Muscle of back (tissue), 11 donors: Measurements from ENCODE around the gene ADSS2. TPM values are rescaled to one million over a fixed set of nuclear protein-coding genes. Genes with fewer than 3 reads are reported as not detected.

Experiments used
- DNase-seq, 3 donors: peaks; one replicate each; pipeline versions ENCODE4 v3.0.0 to v3.0.0-alpha.2; 2013
- polyA plus RNA-seq, 10 donors: library from polyadenylated mRNA; unstranded; fragments of 120-200 nt; gene quantifications; one replicate each; pipeline ENCODE4 v1.2.1, GENCODE V29; 2013; ENCODE audit not compliant: insufficient read length in 10 of 10

The ADSS2 gene
- polyA plus RNA-seq, 10 donors, result 17.6 to 31.0 (median 23.1) TPM

DNA sequence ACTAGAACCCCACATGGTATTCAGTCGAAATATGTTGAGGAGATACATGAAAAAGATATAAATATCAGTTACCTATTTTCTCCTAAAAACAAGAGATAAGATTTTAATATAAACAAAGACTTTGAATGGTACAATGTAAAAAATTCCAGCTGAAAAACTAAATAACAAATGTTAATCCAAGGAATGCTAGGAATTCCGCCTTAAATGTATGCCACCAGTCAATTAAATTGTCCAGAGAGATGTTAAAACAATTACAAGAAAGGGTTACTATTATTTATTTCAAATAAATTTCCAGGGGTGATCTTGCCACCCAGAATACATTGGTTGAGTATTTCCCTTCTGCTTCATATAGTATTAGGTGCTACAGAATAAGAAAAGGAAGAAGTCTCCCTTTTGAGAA lies 4.2 kb downstream of the ADSS2 start:
- no peak for DNase-seq

DNA sequence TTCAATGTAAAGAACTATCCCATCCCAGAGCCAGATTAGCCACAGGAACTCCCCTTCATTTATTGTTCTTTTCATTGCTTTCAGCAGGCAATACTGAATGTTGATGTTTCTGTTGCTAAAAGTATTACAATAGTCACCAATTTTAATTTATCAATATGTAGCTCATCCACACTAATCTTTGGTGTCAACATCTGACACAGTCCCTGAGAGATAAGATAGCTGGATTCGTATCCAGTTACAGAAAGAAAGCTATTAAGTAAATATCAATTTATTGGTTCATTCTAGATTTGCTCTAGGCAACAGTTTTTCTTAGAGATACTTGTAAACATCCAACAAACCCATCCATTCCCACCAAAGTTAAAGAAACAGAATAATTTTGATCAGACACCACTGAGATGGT lies 4.7 kb downstream of the ADSS2 start:
- no peak for DNase-seq

DNA sequence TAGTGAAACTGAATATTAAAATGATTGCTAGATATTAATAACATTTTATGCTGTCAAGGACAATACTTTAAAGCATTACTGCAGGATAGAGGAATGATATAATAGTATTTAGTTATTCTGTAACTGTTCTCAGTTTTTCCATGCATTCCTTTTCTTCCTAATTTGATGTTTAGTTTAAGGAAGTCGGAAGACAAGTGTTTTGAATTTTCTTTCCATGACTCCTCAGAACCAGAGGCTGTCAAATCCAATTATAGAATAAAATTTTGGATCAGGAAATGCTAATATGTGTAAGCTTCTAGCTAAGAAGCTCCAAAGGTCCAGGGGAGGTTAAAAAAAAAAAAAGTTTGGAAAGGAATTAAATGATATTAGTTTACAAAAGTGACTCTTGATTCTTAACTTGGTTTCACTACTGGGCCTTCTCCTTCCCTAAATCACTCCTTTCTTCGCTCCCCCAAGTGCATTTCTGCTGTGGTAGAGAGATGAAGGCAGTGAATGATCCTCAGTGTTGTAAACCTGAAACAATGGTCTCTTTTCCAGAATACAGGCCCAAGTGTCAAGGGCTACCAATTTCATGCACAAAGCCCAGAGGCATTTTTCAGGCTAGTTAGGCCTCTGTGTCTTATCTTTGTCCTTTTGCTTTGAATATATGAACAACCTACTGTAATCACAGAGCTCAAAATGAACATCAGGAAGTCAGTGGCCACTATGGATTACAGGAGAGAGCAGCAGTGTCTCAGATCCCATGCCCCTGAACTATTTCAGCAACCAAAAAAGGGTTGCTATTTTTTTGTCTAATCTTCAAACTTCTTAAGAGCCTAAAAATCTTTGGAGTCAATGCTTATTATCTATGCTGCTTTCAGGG lies 6.2 kb downstream of the ADSS2 start:
- no peak for DNase-seq

DNA sequence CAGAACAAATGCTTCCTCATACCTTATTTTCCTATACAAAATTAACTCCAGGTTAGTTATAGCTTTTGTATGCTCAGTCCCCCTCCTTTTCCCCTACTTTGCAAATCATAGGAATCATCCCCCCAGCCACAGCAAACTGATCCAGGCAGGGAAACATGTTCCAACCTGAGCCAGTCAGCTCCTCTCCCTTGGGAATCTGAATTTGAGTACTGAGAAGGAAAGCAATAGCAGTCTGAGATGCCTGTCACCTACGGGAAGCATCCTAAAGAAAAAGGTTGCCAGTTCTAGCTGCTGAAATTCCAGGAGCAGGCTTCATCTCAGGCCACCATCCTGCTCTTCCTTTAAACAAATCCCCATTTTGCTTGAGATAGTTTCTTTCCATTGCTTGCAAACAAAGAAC lies 6.9 kb downstream of the ADSS2 start:
- no peak for DNase-seq

DNA sequence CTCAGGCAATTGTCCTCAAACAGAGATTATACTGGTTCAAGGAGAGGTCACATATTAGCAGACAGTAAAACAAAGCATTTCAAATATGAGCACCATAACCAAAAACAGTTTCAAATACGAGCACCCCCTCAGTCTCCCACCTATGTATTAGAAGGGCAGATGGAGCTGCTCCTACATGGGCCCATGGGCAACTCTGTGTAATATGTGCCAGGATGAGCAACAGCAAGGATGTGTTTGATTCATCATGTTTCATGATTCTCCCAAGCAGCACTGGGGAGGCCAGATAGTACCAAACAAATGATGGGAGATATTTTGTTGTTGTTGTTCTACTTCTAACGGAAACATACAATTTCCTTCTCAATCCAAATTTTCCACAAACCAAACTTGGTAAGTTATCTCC lies 8.9 kb downstream of the ADSS2 start:
- no peak for DNase-seq

DNA sequence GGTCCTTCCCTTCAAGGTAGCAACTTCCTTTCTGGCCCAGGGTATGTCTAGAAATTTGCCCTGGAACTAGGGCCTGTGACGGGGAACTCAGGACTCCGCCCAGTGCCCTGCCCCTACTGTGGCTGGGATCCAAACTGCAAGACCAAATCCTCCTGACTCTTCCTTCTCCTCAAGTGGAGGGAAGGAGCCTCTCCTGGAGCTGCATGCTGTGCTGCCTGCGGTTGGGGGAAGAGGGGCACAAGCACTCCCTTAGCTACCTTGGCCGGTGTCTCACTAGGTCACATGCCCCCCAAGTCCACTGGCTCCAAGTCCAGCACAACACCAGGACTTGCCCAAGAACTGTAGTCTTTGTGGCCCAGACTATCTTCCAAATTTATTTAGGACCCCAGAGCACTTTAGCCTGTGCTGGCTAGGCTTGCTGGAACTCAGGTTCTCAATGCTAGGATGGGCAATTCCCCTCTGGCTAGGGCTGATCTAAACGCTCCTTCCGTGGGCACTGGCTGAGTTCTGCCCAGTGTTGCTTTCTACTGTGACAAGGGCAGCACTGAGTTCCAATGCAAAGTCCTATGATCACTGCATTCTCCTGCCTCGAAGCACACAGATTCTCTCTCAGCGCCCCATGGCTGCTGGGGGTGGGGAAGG lies 12.2 kb downstream of the ADSS2 start:
- DNase-seq, result no peak

DNA sequence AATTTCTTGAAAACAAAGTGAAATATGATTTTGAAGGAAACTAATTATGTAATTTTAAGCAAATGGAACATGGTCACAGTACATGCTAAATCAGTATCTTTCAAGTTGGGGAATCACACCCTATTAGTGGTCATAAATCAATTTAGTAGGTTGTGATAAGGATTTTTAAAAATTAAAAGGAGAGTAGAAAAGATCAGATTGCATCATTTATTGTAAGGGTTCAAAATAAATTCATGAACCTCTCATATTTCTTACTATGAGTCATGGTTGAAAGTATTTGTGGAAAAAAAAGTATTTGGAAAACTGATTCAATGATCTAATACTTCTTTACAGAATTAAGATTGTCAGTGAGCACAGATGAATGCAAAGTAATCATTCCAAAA lies 14.6 kb downstream of the ADSS2 start:
- no peak for DNase-seq

DNA sequence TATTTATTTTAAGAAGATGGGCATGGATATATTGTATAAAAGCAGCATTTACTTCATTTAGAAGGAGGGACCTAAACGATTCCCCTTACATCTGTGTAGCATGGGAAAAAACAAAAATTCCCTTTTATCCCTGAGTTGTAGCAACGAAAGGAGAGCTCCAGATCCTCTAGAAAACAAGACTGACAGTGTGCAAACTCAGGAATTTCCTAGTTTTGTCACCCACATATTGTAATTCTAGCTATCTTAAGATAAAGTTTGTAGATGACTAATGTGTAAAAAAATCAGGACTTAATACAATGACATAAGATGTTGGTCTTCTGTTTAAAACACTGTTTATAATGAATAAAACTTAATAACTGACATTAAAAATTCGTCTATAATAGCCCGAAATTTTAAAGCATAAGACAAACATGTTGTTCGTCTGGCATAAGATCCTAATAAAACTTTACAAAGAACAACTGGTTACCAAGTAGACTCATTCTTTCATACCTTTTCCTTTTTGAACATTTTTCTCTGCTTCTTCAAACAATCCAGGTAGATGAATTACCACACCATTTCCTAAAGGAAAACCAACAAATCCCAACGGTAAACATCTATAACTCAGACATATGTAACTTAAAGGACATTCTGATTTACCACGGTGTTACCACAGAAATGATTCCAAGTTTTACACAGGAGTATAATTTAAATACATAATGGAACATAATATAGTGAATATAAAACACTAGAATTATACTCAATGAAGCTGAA lies 15.2 kb downstream of the ADSS2 start:
- no peak for DNase-seq

DNA sequence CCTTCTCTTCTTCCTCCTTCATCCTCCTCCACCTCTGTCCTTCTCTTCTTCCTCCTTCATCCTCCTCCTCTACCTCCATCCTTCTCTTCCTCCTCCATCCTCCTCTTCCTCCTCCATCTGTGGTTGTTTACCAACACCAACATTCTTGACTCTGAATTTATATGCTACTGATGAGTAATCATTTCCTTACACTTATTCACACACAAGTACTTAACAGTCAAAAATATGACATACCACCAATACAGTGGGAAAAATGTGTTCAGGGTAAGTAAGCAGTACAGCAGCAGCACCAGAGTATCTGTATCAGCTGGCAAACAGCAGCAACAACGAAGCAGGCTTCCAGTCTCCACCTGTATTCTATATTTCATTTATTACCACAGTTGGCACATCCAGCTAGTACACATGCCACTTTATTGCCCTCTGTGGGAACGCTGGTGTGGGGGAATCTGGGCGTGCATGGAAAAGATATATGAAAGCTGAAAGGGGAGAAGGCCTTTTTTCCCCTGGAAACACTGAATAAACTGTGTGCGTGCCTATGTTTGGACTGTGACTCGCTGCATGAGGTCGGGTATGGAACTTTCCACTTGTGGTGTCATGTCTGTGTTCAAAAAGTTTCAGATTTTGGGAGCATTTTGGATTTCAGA lies 16.0 kb downstream of the ADSS2 start:
- no peak for DNase-seq

DNA sequence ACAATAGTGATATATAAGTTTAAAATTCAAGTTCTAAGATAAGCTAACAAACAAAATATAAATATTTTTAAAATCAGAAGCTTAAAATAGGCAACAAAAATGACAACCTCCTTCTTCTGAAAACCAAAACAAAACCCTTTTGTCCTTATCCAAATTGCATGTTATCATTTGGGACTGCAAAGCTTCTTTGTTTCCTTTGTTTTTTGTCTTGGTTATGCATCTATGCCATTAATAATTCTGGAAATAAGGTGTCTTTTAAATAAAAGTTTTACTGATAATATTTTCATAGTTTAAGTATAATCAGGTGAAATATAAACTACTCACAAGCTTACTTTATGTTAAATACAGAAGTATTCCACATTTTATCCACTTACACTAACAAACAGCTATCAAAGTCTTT lies 20.5 kb downstream of the ADSS2 start:
- DNase-seq, result no peak

DNA sequence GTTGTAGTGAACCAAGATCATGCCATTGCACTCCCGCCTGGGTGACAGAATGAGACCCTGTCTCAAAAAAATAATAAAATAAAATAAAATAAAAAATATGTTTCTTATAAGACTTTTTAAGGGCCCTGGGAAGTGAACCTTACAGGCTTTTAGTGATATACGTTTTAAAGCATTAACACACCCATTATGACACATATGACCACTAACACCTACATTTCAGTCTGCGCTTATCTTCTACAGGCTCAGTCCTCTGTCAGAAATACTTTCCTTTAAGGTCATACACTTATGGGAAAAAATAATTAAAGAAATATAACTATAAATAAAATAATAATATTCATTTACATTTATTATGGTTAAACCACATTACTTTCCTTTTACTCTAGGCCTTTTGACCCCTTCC lies 21.9 kb downstream of the ADSS2 start:
- no peak for DNase-seq

DNA sequence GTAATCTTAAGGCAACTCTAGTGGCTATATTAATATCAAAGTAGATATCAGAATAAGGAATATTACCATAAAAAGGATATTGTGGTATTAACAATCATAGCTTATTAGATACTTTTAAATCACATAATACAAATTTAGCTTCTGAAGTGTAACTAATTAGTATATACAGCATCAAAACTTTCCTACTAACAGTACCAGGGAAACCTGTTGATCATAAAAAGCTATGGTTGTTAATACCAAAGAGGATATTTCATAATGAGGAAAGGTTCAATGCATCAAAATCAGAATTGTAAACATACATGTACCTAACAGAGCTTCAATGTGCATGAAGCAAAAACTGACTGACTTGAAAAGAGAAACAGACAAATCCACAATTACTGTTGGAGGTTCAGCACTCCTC lies 24.1 kb downstream of the ADSS2 start:
- no peak for DNase-seq

DNA sequence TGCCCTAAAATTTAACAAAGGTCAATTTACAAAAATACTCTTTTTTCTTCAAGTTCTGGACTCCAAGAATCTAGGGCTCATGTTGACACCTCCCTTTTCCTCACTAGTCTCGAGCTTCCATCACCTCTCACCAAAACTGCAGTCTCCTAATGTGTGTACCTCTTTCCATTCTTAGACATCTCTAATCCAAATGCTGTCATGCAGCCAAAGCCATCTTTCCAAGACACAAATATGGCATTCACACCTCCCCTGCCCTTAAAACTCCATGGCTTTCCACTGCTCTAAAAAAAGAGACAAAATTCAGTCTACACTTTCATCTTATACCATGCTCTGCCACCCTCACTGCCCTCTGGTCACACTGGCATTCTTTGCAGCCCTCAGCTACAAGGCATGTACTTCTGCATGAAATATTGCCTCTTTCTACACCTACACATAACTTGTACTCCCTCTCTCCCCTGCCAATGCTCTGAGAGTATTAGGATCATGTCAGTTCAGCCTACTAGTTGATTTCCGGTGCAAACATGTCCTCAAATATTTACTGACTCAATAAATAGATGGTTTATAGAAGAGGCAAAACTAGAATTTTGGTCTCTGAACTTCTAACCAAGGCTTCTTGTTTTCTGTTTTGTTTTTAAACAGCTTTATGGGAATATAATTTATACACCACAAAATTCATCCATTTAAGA lies 26.9 kb downstream of the ADSS2 start:
- no peak for DNase-seq

DNA sequence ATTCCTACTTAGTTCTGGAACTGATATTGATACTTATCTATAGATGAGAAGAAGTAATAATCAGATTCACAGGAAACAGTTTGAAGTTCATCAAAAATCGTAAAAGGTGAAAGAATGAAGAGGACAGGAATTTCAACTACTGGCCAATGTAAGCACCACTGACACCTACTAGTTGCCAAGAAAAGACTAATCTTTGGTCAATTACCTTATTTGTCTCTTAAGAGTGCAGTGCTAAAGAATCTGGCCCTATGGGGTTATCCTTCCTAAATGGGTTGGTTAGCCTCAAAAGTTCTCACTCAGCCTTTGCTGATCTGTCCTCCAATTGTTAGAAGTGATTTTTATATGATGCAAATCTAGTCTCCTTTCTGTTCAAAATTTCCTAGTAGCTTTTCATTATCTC lies 29.5 kb downstream of the ADSS2 start:
- DNase-seq, result no peak

DNA sequence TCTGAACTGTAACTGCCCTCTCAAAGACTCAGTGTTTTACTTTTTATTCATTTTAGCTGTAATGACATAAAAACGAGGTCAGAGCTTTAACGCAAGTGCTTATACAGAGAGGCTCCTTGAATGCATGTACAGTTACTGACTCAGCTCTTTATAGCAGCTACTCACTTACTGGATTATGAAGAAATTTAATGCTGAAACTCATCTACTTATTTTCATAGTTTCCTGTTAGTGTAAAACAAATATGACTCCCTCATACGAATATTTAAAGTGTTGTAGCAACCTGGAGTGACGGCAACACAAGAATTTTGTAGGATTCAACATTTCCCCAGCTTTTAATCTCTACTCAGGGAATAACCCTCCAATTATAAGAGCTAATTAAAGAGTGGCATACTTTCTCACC lies 32.7 kb downstream of the ADSS2 start:
- DNase-seq, result no peak

DNA sequence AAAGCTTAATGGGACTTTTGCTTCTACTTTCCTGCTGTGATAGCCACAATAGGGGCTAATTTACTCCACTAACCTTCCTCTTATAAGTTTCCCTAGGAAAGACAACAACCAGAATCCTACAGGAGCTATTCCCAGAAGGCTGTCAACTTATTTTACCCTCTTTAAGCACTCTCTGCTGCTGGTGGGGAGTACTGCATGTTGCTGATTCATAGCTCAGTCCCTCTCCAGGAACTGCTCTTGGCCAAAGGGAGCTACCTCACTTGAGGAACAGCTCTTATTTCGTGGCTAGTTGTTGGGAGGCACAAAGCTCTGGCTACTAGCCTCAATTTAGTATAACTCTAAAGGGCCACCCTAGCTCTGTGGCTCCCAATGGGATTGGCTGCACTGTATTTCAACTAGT lies 37.2 kb downstream of the ADSS2 start:
- no peak for DNase-seq

DNA sequence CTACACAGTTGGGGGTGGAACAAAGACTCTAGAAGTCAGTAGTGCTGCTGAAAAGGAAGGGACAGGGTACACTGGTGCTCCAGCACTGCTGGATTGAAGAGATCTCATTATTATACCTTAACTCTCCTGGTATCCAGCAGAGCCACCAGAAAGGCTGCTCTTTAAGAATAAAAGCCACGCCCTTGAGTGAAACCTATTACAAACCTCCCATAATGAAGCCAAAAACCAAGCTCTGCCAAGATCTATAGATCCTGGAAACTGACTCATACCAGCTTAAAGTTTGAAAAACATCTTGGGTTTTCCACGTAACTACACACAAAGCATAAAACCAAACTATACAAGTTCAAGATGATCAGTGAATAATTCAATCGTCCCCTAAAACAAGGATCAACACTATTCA lies 38.0 kb downstream of the ADSS2 start:
- no peak for DNase-seq

DNA sequence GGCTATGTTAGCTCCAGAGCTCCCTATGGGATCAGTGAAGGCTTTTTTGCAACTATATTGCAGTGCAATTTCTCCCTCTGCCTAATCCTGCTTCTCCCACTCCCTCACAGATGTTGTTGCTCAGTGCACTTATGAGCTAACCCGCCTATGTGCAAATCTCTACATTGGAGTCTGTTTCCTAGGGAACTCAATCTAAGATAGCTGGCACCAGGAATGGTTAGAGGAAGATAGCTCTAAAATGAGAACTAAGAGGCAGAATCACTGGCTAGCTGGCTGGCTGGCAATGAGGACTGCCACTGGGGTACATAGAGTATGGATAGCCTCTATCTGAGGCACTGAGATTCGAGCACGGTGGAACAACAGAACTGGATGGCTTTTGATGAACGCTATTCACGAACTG lies 39.5 kb downstream of the ADSS2 start:
- no peak for DNase-seq

DNA sequence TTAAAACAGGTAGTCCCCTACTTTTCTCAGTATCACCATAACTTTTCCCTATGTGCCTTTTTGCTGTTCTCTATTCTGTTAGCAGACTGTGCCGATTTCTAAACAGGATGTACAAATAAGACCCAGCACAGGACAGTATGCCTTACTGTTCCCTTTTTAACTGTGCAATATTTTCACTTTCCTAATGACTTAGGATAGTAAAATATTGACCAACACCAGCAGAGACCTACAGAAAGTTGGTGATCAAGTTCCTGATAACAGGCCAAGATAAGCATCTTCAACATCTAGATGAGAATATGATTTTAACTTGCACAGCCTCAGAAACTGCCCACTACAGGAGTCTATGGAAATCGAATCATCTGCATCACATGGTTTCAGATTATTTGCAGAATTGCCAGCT lies 42.0 kb downstream of the ADSS2 start:
- no peak for DNase-seq

DNA sequence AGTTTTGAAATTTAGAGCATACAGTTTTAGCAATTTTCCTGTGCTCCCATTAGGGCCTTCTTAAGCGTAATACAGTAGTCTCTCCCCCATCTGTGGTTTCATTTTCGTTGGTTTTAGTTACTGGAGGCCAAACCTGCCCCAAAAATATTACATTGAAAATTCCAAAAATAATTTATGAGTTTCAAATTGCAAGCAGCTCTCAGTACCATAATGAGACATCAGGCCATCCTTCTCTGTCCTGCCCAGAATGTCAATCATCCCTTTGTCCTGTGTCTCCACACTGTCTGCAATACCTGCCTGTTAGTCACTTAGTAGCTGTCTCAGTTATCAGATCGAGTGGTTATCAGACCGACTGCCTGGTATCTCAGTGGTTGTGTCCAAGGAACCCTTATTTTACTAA lies 45.4 kb downstream of the ADSS2 start:
- no peak for DNase-seq

DNA sequence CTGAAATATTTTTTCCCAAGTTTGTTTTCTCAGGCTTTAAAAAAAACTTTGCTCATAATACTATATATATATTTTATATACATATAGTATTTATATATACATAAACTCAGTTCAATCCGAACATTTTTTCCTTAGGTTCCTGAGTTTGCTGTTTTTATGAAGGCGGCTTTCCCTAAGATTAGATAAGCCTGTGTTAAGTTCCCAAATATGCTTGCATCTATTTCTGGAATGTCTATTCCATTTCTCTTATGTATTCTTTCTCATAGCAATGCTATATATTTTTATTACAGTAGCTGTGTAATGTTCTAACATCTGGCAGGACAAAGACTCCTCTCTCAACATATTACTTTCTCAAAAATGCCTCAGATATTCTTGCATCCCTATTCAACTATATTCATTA lies 45.9 kb downstream of the ADSS2 start:
- DNase-seq, result no peak

DNA sequence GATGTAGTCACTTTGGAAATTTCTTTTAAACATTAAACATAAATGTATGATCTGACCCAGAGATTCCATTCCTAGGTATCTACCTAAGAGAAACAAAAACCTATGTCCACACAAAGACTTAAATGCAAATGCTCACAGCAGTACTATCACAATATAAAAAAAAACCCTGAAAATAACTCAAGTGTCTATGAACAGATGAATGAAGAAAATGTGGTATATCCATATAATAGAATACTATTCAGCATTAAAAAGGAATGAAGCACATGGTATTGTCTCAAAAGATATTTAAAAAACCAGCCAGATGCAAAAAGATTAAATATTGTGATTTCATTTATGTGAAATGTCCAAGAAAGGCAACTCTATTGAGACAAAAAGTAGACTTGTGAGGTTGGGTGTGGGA lies 48.3 kb downstream of the ADSS2 start:
- no peak for DNase-seq
